Gastrocnemius medialis (tissue), 4 donors: ENCODE data around the gene ZNF365.

Experiments used
- CTCF ChIP-seq, 5 experiments: fragments of 450-650 bp in 3 of 5; fragments of 200-600 bp in 2 of 5; sonication (generic) in 2 of 5; IDR thresholded peaks in 4 of 5; conservative IDR thresholded peaks in 1 of 5; 1 replicate in 4 of 5; 2 replicates in 1 of 5; pipeline ENCODE4 v1.5.1; 2016 to 2019; ENCODE audit warnings: antibody characterized with exemption in 5 of 5, mild to moderate bottlenecking in 3 of 5, moderate library complexity in 3 of 5
- POLR2A ChIP-seq, 2 donors: fragments of 450-650 bp; IDR thresholded peaks; one replicate each; pipeline ENCODE4 v1.6.1; 2017; ENCODE audit warnings: antibody characterized with exemption in 2 of 2, mild to moderate bottlenecking in 2 of 2, moderate library complexity in 2 of 2

GRCh38 chr10:62399211-62399610 is 25.0 kb downstream of the ZNF365 start:
- TF ChIP-seq CTCF (IDR thresholded peaks at IDR 0.05 in 4 of 5, conservative IDR thresholded peaks at IDR 0.05 in 1 of 5) (no peak), POLR2A (IDR thresholded peaks at IDR 0.05) (no peak)
